GM12878 (cell line): ENCODE measurements around the gene PMEL. TPM values are rescaled to one million over a fixed set of nuclear protein-coding genes. Genes with fewer than 3 reads are reported as not detected.

ENCODE experiments used
- CTCF ChIP-seq, 3 experiments: IDR thresholded peaks in 2 of 3; conservative IDR thresholded peaks in 1 of 3; 2 replicates each; pipeline ENCODE4 v1.5.1; 2011; ENCODE audit warnings: low read depth in 3 of 3, low read length in 3 of 3, mild to moderate bottlenecking in 3 of 3, control low read depth in 2 of 3, moderate library complexity in 2 of 3, inconsistent platforms in 1 of 3, mixed read lengths in 1 of 3; ENCODE audit not compliant: control insufficient read depth in 2 of 3, insufficient read depth in 1 of 3; ENCODE audit errors: extremely low read depth in 1 of 3
- EGR1 ChIP-seq, 2 experiments: IDR thresholded peaks; 1 replicate in 1 of 2; 2 replicates in 1 of 2; pipeline ENCODE4 v1.6.1; 2011 to 2012; ENCODE audit warnings: low read depth in 2 of 2, low read length in 2 of 2, borderline replicate concordance in 1 of 2, mild to moderate bottlenecking in 1 of 2, moderate library complexity in 1 of 2
- POLR2A ChIP-seq: IDR thresholded peaks from 2 replicates; pipeline ENCODE4 v1.6.1; 2011; ENCODE audit warnings: low read depth, mild to moderate bottlenecking, low read length
- SMARCA5 ChIP-seq: fragments of 450-650 bp; IDR thresholded peaks from 2 replicates; pipeline ENCODE4 v1.6.1; 2017; ENCODE audit warnings: mild to moderate bottlenecking
- SMC3 ChIP-seq: IDR thresholded peaks from 2 replicates; pipeline ENCODE4 v1.6.1; 2011; ENCODE audit warnings: low read length, improper control_type of control experiment, borderline replicate concordance
- SP1 ChIP-seq: IDR thresholded peaks from one replicate; pipeline ENCODE4 v1.6.1; 2011; ENCODE audit warnings: low read depth, low read length
- SUPT20H ChIP-seq: IDR thresholded peaks from 2 replicates; pipeline ENCODE4 v1.6.1; 2011; ENCODE audit warnings: low read depth, mild to moderate bottlenecking, low read length, moderate library complexity, borderline replicate concordance; ENCODE audit not compliant: control insufficient read depth
- ZSCAN29 ChIP-seq: fragments of 450-650 bp; IDR thresholded peaks from 2 replicates; pipeline ENCODE4 v1.6.1; 2017; ENCODE audit warnings: mild to moderate bottlenecking, moderate library complexity
- polyA plus RNA-seq, 11 experiments: library from polyadenylated mRNA; depleted of rRNA in 4 of 11; unstranded in 6 of 11; stranded (reverse) in 5 of 11; fragments of >200 nt; fragmentation: Nextera tagmentation in 4 of 11; fragmentation: Illumina TruSeq in 1 of 11; extraction: Ambion mirVana in 4 of 11; extraction: Trizol in 1 of 11; gene quantifications; 1 replicate in 1 of 11; 2 replicates in 10 of 11; pipeline versions ENCODE4 v1.2.1 to v1.2.3, GENCODE V29; 2011 to 2016; ENCODE audit warnings: inconsistent platforms in 2 of 11, missing spikeins in 2 of 11, low read depth in 1 of 11
- total RNA-seq, 4 experiments: library from RNA; depleted of rRNA in 3 of 4; stranded (reverse); fragments of >200 nt in 3 of 4; fragmentation: Illumina TruSeq in 1 of 4; extraction: Trizol in 1 of 4; gene quantifications; 2 replicates each; pipeline versions ENCODE4 v1.2.1 to v1.2.3, GENCODE V29; 2013 to 2021
- TF ChIP-seq, protein P1 (sequence below): fragments of 450-650 bp; IDR thresholded peaks from 2 replicates; pipeline ENCODE4 v1.6.1; 2016; ENCODE audit warnings: mild to moderate bottlenecking

PMEL gene
- total and polyA plus RNA-seq, 10 of the 15 experiments (the other 5 are each of a cell fraction or from before 2014, with no cell fraction given) = 0.32 to 1.6 (median 0.56) TPM

GRCh38 chr12:55996201-55996714 is 30.4 kb upstream of the PMEL start (continued):
- TF ChIP-seq CTCF (IDR thresholded peaks at IDR 0.05 in 2 of 3, conservative IDR thresholded peaks at IDR 0.05 in 1 of 3; ENCODE audit: control insufficient read depth in 2 of 3, extremely low read depth in 1 of 3, insufficient read depth in 1 of 3, low read depth in 3 of 3, low read length in 3 of 3) (peak; percentile 76 to 91 (median 79)), SUPT20H (no peak), EGR1 (IDR thresholded peaks at IDR 0.05; ENCODE audit: borderline replicate concordance in 1 of 2, low read depth in 2 of 2, low read length in 2 of 2) (no peak), POLR2A (no peak), SMC3 (peak; percentile 64; the same call in 1 of the 2 replicates), SP1 (no peak), ZSCAN29 (no peak), SMARCA5 (0 out of 2 replicates have a peak, but pooled peaks have one; percentile 34)
- TF ChIP-seq, protein P1, sequence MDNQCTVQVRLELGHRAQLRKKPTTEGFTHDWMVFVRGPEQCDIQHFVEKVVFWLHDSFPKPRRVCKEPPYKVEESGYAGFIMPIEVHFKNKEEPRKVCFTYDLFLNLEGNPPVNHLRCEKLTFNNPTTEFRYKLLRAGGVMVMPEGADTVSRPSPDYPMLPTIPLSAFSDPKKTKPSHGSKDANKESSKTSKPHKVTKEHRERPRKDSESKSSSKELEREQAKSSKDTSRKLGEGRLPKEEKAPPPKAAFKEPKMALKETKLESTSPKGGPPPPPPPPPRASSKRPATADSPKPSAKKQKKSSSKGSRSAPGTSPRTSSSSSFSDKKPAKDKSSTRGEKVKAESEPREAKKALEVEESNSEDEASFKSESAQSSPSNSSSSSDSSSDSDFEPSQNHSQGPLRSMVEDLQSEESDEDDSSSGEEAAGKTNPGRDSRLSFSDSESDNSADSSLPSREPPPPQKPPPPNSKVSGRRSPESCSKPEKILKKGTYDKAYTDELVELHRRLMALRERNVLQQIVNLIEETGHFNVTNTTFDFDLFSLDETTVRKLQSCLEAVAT = peak; percentile 74
- TF ChIP-seq, all 136 proteins: peak for 10
